T-helper 1 cell treated with Interleukin-12 subunit alpha and Interleukin-12 subunit beta and Interleukin-4 antibody, amounts not matched to agents 30 ng/mL and 1 ng/mL, for 36 hours (primary cell): Measurements from ENCODE around the gene HPSE2. TPM values are rescaled to one million over a fixed set of nuclear protein-coding genes. Genes with fewer than 3 reads are reported as not detected.

Source experiments
- intact Hi-C: fragments of 100-400 bp; cut with micrococcal nuclease; formaldehyde crosslinking; loops from one replicate; pipeline ENCODE4 v1.15.1; 2024
- total RNA-seq: library from RNA; stranded (reverse); gene quantifications from 2 replicates; pipeline ENCODE4 v1.2.3, GENCODE V29; 2022

The HPSE2 gene
- total RNA-seq = not detected in 2 replicates

GRCh38 chr10:99235658-99236626 lies at the start of gene HPSE2:
Gene HPSE2, minus strand, starts transcription at chr10:99235852.
- intact Hi-C loops = loop anchor here (2.0 to 10.0 kb wide), 2 partner anchors 299 to 1989 kb away; partner anchors contain the start of gene LBX1

GRCh38 chr10:99280472-99280871 lies 44.8 kb upstream of the HPSE2 start:
- intact Hi-C loops = no loop called here

GRCh38 chr10:99279626-99280111 lies 44.0 kb upstream of the HPSE2 start:
- intact Hi-C loops = no loop called here

GRCh38 chr10:99276848-99277486 lies 41.3 kb upstream of the HPSE2 start:
- intact Hi-C loops = loop anchor here (1.0 kb wide), 1 partner anchor 810 kb away; no protein-coding TSS in a partner anchor

GRCh38 chr10:99266383-99266782 lies 30.7 kb upstream of the HPSE2 start:
- intact Hi-C loops = no loop called here

- intact Hi-C loops = loop anchor here (5.0 kb wide), 2 partner anchors 457 to 1337 kb away; no protein-coding TSS in a partner anchor
Observed at GRCh38 chr10:99248824-99249223, 13.2 kb upstream of the HPSE2 start.

GRCh38 chr10:99247893-99248292 lies 12.2 kb upstream of the HPSE2 start:
- intact Hi-C loops = loop anchor here (5.0 kb wide), 2 partner anchors 456 to 1336 kb away; no protein-coding TSS in a partner anchor

GRCh38 chr10:99236627-99237309 lies 1.1 kb upstream of the HPSE2 start:
- intact Hi-C loops = loop anchor here (10.0 kb wide), 1 partner anchor 1988 kb away; the partner anchor contains the start of gene LBX1

- intact Hi-C loops = loop anchor here (2.0 to 10.0 kb wide), 2 partner anchors 300 to 1990 kb away; partner anchors contain the start of gene LBX1
Observed at GRCh38 chr10:99234791-99235657, 628 bp downstream of the HPSE2 start.

- intact Hi-C loops = loop anchor here (2.0 to 10.0 kb wide), 2 partner anchors 301 to 1991 kb away; partner anchors contain the start of gene LBX1
Observed at GRCh38 chr10:99234041-99234790, 1.4 kb downstream of the HPSE2 start.

GRCh38 chr10:99233689-99234037 lies 2.0 kb downstream of the HPSE2 start:
- intact Hi-C loops = loop anchor here (2.0 to 10.0 kb wide), 2 partner anchors 301 to 1991 kb away; partner anchors contain the start of gene LBX1

- intact Hi-C loops = loop anchor here (10.0 kb wide), 1 partner anchor 1992 kb away; the partner anchor contains the start of gene LBX1
Observed at GRCh38 chr10:99233000-99233688, 2.5 kb downstream of the HPSE2 start.

GRCh38 chr10:99232360-99232999 lies 3.2 kb downstream of the HPSE2 start:
- intact Hi-C loops = loop anchor here (10.0 kb wide), 1 partner anchor 1992 kb away; the partner anchor contains the start of gene LBX1

- intact Hi-C loops = no loop called here
Observed at GRCh38 chr10:99224766-99225165, 10.9 kb downstream of the HPSE2 start.

- intact Hi-C loops = no loop called here
Observed at GRCh38 chr10:99207340-99207739, 28.3 kb downstream of the HPSE2 start.

- intact Hi-C loops = no loop called here
Observed at GRCh38 chr10:99203310-99203709, 32.3 kb downstream of the HPSE2 start.

GRCh38 chr10:99172950-99173349 lies 62.7 kb downstream of the HPSE2 start:
- intact Hi-C loops = no loop called here

- intact Hi-C loops = no loop called here
Observed at GRCh38 chr10:99172128-99172738, 63.4 kb downstream of the HPSE2 start.
